ENCODE results near the gene FCN1. TPM values are rescaled to one million over a fixed set of nuclear protein-coding genes. Genes with fewer than 3 reads are reported as not detected.

Gene FCN1
- total and polyA plus RNA-seq, 10 of the 15 experiments (the other 5 are each of a cell fraction or from before 2014, with no cell fraction given), result 0.08 TPM; not detected in 9

DNA sequence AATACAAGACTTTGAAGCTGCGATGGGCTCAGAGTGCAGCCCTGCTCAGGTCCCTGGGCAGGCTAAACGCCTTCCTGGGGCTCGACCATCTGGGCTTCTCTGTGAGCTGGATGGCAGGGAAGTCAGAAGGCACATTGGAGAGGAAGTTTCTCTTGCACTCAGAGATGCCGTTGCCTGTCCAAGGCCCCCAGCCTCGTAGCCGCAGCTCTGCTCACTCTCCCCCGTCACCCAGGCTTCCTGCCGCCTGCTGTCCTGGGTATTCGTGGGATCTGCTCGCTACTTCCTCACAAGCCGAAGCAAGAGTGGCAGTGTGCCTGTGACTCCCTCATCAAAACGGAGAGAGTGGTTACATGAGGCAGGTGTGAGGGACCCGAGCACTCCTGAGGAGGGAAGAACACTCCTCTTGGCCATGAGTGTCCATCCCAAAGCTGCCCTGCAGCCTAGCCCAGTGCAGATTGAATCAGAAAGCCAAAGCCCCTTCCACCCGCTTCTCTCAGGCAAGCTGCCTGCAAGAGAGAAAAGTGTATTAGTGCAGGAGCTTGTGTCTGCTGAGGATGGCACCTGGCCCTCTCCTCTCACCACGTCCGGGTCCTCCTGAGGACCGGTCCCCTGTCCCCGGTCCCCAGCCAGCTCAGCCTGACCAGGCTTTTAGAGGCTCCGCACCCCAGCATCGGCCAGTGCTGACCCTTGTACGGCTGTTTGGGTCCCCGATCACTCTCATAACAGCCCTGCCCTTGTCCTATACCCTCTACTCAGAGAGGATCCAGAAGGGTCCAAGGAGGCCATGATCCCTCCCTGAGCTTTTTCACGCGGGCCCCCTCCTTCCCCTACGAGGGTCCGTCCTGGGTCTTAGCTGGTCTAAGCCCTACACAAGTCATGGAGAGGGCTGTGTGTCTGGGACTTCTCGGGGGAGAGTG is 29.8 kb downstream of the FCN1 start:
- intact Hi-C loops (cut with micrococcal nuclease; ENCODE audit: unreplicated experiment) (no loop called here), in situ Hi-C loops (cut with MboI) (no loop called here)
- no peaks in the 10 kb centered on the region; a peak in 1 of 4 replicates for H3K27me3 ChIP-seq (replicated peaks in 1 of 2; ENCODE audit: control insufficient read depth in 2 of 2, insufficient read depth in 2 of 2, low read length in 1 of 2)
- no peaks in the 10 kb centered on the region for H4K20me1 ChIP-seq (ENCODE audit: control insufficient read depth, insufficient read depth)
- peaks cover 5% of the 10 kb centered on the region; the same call in 1 of the 2 replicates for H3K4me1 ChIP-seq (ENCODE audit: control insufficient read depth, insufficient read depth, low read length)
- H2AFZ ChIP-seq (ENCODE audit: control insufficient read depth, low read depth, low read length), result no peak overlapping the region
- no peaks in the 10 kb centered on the region for H3K36me3 ChIP-seq (ENCODE audit: control insufficient read depth in 2 of 2, insufficient read depth in 2 of 2, low read length in 1 of 2)
- H3K9ac ChIP-seq (ENCODE audit: control insufficient read depth, insufficient read depth, low read length), result no peak overlapping the region
- WGBS (ENCODE audit: insufficient coverage, insufficient replicate concordance, low lambda C conversion rate, missing lambda C conversion rate), result 32% methylated on average over 27 of the region's 27 CpGs
- FAIRE-seq, result no peak
- ChIA-PET POLR2A (interaction anchor here (1.2 kb wide), 1 partner anchor 29 kb away, joined by 3 read pairs; no protein-coding TSS in a partner anchor), RAD21 (ENCODE audit: unreplicated experiment) (no interaction called here), SMC1A (ENCODE audit: uncharacterized antibody, unreplicated experiment) (interaction anchor here (1.0 to 1.1 kb wide), 2 partner anchors 9 to 68 kb away, joined by 3 to 5 read pairs; no protein-coding TSS in a partner anchor), CTCF (interaction anchor here (0.6 to 1.6 kb wide), 3 partner anchors 10 to 34 kb away, joined by 3 to 4 read pairs (median 3); no protein-coding TSS in a partner anchor)
- no TSS peak for BruUV-seq (replicated peaks)
- no peaks in the 10 kb centered on the region for H3K9me3 ChIP-seq (replicated peaks; ENCODE audit: control insufficient read depth, insufficient read depth, low read length)
- H3K4me3 ChIP-seq, result no peak overlapping the region
- H3K27ac ChIP-seq (ENCODE audit: control insufficient read depth, insufficient read depth), result no peak overlapping the region
- H3K79me2 ChIP-seq (ENCODE audit: control insufficient read depth, insufficient read depth, low read length), result no peaks in the 10 kb centered on the region
- TF ChIP-seq FOXK2 (IDR thresholded peaks at IDR 0.05) (no peak), SIX5 (IDR thresholded peaks at IDR 0.05; ENCODE audit: low read depth, low read length, severe bottlenecking) (no peak), POLR2AphosphoS5 (IDR thresholded peaks at IDR 0.05; ENCODE audit: low read length) (no peak), SRF (IDR thresholded peaks at IDR 0.05; ENCODE audit: low read depth in 2 of 2, low read length in 2 of 2) (no peak), IRF5 (IDR thresholded peaks at IDR 0.05; ENCODE audit: borderline replicate concordance) (no peak), STAT1 (conservative IDR thresholded peaks at IDR 0.05) (no peak), GABPA (IDR thresholded peaks at IDR 0.05; ENCODE audit: low read depth) (no peak), KAT2A (conservative IDR thresholded peaks at IDR 0.05; ENCODE audit: control insufficient read depth, low read depth, low read length) (no peak), RFX5 (IDR thresholded peaks at IDR 0.05; ENCODE audit: low read depth, low read length) (no peak)
- H3K4me2 ChIP-seq (ENCODE audit: control insufficient read depth, insufficient read depth), result no peak overlapping the region
- DNase-seq (ENCODE audit: low read depth, low spot score), result no peak
- no peak for ATAC-seq

Measured in GM12878 (cell line).